Activated T-cell treated with anti-CD3 and anti-CD28 coated beads for 48 hours (primary cell): Measurements from ENCODE around the gene CENPT.

Experiments
- DNase-seq: peaks from one replicate; pipeline ENCODE4 v3.0.0-alpha.2; 2020; ENCODE audit warnings: low read depth

CENPT gene

DNA sequence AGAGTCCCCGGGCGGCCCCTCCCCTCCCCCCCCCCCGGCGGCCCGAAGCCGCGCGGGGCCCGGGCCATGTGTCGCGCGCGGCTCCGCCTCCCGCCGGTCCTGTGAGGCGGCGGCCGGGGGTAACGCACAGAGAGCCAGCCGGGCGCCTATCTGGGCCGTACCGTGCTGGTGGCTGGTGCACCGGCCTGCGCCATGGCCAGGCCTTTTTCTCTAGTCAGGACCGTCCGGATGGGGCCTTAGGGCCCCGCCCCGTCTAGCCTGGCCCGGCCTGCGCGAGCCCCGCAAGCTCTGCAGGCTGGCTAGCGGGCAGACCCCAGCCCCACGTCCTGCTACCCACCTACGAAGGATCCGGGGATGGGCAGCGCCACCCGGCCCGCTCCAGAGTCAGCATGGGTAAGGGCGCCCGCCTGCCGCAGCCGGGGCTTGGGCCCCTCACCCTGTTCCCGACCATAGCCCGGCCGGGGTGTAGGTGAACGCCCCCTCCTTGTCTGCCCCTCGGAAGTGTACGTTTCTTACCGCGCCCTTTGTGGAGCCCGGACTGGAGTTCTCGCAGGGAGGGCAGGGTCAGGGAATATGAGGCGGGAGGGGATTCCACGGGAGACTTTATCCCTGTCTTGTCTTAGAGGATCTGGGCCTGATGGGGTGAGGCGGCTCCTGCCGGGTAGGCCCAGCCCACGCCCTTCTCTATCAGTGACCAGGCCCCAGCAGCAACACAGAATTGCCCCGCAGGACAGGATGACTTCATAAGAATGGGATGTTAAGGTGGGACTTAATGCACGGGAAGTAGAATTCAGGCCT is at the start of gene CENPT:
CENPT (minus strand) TSS at position 630 of the 798 bp plus-strand sequence. CDS start 13,834 bp downstream, outside the sequence.
- DNase-seq, result no peak

GRCh38 chr16:67897231-67897630 is 49.7 kb upstream of the CENPT start:
- DNase-seq, result no peak

DNA sequence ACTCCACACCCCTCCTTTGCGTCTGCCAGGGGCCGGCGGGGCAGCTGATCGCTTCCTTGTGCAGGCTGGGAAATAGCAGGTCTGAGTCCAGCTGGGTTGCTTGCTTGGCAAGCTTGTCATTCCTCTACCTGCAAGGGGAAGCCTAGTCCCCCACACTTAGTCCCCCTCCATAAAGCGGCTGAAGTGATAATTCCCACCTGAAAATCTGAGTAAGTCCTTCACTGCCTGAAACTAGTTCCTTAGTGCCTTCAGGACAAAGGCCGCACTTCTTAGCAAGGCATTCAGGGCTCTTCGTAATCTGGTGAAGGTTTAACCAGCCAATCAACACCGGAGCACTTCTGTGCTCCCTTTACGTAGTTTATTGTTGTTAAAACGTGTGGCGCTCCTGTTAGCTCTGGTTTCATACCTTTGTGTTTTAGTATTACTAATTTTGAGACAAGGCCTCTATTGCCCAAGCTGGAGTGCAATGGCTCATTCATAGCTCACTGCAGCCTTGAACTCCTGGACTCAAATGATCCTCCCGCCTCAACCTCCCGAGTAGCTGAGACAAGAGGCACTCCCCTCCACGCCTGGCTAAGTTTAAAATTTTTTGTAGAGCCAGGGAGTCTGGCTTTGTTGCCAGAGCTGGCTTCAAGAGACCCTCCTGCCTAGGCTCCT is 46.4 kb upstream of the CENPT start:
- DNase-seq, result no peak

DNA sequence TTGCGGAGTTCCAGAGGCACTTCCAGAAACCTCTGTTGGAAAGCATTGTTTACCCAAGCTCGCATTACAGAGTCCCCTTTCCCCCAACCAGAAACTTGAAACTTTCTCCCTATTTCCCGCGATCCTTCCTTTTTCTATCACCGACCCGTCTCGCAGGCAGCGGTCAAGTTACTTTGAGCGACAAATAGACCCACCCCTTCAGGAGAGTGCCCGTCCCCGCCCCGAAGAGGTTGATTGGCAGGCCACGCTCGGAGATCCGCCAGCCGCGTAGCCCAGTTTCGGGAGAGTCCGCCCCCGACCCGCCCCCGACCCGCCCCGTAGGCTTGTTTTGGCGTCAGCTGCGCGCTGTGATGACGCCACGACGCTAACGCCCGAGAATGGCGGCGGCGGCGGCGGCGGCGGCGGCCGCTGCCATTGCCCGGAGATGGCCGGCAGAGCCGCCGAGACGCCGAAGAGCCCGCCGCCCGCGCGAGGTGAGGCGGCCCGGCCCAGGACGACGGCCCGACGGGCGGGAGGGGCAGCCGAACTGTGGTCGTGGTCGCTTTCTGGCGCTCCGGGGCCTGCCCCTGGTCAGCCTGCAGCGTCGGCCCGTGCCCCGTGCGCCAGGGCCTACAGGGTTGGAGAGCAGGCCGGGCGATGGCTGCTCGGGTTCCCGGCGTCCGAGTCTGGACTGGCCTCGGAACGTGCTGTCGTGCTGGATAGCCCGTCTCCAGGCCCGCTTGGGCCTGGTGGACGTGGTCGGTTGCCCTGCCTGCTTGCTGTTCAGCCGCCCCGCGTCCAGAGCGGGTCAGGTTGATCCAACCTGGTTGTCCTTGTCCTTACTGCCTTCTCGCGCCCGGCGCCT is 45.6 kb upstream of the CENPT start, which contains the start of gene PSKH1:
PSKH1 (plus strand) TSS at position 356 of the 844 bp plus-strand sequence. CDS start 15,496 bp downstream, outside the sequence.
- peak; percentile 93 for DNase-seq

DNA sequence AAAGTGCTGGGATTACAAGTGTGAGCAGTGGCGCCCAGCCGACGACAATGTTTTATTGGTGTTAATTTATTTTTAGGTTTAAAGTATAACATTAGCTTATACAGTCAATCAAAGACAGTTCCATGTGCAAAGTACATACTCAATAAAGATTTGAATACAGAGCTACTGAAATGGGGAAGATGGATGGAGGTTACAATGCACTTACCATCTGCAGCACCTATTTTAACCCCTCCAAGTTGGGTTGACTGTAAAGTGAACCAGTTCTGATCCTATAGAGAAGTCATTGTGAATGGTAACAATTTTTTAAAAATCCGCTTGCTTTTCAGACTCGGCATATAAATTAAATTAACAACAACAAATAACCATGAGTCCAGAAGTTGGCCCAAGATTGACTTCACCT is 44.9 kb upstream of the CENPT start:
- DNase-seq, result no peak

- DNase-seq, result no peak
Measured at GRCh38 chr16:67888331-67888730, 40.8 kb upstream of the CENPT start.

DNA sequence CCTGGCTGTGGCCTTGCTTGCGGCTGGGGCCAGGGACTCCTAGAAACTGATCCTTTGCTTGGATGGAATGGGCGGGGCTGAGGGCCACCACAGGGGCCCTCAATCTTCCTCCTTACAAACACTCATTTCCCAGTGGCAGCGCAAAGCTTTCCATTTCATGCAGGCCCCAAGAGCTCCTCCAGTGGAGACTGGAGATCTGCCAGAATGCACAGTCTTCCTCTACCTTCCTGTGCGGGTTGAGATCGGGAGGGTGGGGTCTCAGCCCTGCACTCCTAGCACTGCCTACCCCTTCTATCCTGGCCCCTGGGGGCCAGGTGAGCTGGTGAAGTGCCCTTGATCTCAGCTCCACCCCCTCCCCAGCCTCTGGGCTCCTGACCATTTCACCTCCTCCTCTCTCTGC is 38.9 kb upstream of the CENPT start:
- no peak for DNase-seq

GRCh38 chr16:67885976-67886375 is 38.5 kb upstream of the CENPT start:
- no peak for DNase-seq

DNA sequence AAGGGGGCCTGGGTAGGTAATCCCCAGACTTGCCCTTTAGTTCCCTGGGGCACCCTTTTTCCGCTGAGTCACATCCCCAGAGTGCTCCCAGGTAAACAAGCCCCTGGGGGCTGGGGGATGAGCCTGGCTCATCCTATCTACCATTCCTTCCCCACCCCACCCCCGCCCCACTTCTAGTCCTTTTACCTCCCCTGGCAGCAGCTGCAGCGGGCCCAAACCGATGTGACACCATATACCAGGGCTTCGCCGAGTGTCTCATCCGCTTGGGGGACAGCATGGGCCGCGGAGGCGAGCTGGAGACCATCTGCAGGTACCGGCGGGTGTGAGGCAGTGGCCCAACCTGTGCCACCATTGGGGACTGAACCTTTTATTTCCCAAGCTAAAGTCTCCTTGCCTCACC is 38.1 kb upstream of the CENPT start:
- no peak for DNase-seq

DNA sequence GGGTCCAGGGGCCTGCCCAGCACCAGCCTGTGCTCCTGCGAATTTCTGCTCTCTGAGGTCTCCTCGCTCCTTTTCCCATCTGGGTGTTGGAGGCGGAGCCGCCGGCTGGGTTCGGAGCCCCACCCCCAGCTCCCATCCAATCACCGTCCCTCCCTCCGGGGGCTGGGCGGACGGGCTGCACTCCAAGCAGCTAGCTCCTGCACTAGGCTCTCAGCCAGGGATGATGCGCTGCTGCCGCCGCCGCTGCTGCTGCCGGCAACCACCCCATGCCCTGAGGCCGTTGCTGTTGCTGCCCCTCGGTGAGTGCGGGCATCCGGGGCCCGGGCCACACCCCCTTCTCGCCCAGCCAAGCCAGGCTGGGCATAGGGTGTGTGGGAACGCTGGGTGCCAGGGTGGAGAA is 37.2 kb upstream of the CENPT start, which contains the start of gene NRN1L:
NRN1L (plus strand) TSS at position 202 of the 400 bp plus-strand sequence; CDS start at position 221, 19 bp downstream.
- DNase-seq, result no peak

DNA sequence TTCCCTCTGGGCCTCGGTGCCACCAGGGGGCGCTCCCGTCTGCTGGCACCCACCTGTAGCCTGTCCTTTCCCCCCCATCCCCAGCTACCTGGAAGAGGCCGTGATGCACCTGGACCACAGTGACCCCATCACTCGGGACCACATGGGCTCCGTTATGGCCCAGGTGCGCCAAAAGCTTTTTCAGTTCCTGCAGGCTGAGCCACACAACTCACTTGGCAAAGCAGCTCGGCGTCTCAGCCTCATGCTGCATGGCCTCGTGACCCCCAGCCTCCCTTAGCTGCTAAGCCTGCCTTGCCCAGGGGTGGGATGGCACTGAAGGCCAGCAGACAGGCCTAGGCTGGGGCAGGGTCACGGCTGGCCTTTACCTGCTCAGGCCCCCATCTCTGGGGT is 36.4 kb upstream of the CENPT start:
- DNase-seq, result peak; percentile 58

GRCh38 chr16:67883146-67883871 is 35.8 kb upstream of the CENPT start:
- DNase-seq, result no peak

- no peak for DNase-seq
Measured at GRCh38 chr16:67882374-67883145, 35.1 kb upstream of the CENPT start.

DNA sequence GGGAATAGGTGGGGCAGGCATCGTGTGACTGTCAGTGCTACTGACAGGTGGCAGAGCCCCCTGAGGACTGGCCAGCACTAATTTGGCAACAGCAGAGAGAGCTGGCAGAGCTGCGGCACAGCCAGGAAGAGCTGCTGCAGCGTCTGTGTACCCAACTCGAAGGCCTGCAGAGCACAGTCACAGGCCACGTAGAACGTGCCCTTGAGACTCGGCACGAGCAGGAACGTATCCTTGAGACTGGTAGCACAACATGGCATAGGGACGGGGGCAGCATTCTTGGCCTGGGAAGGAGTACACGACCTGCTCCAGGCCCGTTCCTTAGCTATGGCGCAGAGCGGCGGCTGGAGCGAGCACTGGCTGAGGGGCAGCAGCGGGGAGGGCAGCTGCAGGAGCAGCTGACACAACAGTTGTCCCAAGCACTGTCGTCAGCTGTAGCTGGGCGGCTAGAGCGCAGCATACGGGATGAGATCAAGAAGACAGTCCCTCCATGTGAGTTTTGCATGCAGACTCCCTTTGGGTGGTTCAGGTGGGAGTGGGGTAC is 34.2 kb upstream of the CENPT start:
- no peak for DNase-seq

GRCh38 chr16:67880584-67880983 is 33.1 kb upstream of the CENPT start:
- no peak for DNase-seq

DNA sequence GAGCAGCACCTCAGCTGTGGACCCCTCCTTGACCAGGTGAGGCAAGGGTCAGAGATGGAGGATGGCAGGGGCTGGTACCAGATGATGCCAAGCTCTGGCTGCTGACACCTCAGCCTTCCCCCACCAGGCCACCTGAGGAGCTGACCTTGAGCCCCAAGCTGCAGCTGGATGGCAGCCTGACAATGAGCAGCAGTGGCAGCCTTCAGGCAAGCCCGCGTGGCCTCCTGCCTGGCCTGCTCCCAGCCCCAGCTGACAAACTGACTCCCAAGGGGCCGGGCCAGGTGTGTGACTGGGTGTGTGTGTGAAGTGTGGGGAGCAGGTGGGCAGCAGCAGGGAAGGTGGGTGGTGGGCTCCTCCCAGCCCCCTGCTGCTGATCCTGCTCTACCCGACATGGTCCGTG is 32.4 kb upstream of the CENPT start:
- no peak for DNase-seq

DNA sequence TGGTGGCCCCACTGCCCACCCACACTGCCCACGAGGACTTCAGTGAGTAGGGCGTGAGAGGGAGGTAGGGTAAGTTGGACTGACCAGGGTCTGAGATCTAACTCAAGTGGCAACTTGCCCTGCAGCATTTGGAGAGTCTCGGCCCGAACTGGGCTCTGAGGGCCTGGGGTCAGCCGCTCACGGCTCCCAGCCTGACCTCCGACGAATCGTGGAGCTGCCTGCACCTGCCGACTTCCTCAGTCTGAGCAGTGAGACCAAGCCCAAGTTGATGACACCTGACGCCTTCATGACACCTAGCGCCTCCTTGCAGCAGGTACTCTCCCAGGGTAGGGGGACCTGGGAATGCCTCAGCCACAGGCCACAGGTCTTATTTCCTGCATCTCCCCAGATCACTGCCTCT is 32.0 kb upstream of the CENPT start:
- DNase-seq, result no peak

GRCh38 chr16:67878846-67879245 is 31.4 kb upstream of the CENPT start:
- no peak for DNase-seq

DNA sequence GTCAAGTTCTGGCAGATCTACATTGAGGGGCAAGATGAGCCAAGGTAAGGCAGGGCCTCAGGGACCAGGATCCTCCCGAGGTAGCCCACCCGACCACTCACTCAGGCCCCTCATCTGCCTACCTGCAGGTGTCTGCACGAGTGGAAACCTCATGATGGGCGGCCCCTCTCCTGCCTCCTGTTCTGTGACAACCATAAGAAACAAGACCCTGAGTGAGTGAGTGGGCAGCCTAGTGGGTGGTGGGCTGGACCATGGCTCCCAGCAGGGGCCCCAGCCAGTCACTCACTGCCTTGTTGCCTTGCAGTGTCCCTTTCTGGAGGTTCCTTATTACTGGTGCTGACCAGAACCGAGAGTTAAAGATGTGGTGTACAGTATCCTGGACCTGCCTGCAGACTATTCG is 30.7 kb upstream of the CENPT start:
- DNase-seq, result no peak

GRCh38 chr16:67877064-67877463 is 29.6 kb upstream of the CENPT start:
- DNase-seq, result no peak

DNA sequence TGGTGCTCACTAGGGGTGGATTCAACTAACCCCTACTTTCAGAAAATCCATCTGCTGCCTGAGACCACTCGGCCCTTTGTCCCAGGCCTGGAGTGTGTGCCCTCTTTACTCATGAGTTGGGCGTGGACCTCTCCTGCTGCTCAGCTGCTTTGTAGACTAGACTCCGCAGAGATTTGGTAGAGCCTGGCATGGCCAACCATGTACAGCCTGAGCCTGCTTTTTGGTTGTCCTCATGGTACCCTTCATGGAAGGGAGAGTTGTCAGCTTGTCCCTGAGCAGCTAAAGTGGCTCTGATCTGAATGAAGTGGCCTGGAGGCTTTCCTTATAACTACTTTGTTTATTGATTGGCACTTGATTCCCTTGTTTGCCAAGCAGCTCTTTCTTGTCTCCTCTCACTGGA is 26.9 kb upstream of the CENPT start:
- DNase-seq, result no peak
